SU-DHL-6 (cell line): ENCODE results near the gene RAB3C.

Source experiments
- CTCF ChIP-seq: fragments of 200-600 bp; sonication (generic); IDR thresholded peaks from one replicate; pipeline ENCODE4 v1.5.1; 2017; ENCODE audit warnings: antibody characterized with exemption, mild to moderate bottlenecking, low read length, moderate library complexity; ENCODE audit not compliant: insufficient read depth, poor library complexity, severe bottlenecking
- EZH2phosphoT487 ChIP-seq: fragments of 200-600 bp; sonication (generic), shearing (Covaris generic); conservative IDR thresholded peaks from 2 replicates; pipeline ENCODE4 v1.6.1; 2018; ENCODE audit warnings: mild to moderate bottlenecking, antibody characterized with exemption, low read length, moderate library complexity, mixed read lengths

GRCh38 chr5:58797021-58797420, 214.1 kb downstream of the RAB3C start:
- no peak for TF ChIP-seq EZH2phosphoT487
- TF ChIP-seq CTCF: no peak
